C4-2B (cell line): ENCODE measurements around the gene LOXL1.

Source experiments
- ZFX ChIP-seq: fragments of 450-650 bp; IDR thresholded peaks from 2 replicates; pipeline ENCODE4 v1.6.1; 2017
- TF ChIP-seq, protein P1 (sequence below): fragments of 450-650 bp; conservative IDR thresholded peaks from 2 replicates; pipeline ENCODE4 v1.5.1; 2017; ENCODE audit warnings: mild to moderate bottlenecking

DNA sequence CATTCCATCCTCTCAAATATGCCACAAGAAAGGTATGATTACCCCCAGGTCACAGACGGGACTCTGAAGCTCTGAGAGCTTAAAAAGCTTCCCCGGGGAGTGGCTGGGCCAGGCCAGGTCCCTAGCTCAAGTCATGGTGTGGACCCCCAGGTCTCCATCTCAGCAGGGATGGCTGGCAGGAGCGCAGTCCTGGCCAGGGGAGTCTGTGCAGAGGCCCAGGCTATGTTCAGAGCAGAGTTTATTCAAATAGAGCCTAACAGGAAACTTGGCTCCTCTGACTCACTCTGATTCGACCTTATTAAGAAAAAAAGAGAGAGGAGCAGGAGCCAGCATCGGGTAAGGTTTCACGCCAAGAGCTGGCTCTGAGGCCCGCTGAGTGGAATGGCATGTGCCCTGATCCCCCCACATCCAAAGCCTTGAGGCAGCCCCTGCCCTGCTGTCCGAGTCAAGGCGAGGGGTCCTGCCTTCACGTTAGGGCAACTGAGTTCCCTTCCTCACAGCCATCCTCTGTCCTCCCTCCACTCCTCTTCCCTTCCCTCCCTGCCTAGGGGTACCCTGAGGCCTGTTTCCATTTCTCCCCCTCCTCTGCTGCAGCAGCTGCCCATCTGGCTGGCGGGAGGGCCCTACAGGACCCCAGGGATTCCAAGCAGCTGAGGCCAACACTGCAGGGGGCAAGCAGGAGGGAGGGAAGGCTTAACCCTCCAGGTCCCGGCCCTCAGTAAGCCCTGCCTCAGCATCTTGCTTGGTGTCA, 1.9 kb upstream of the LOXL1 start:
- TF ChIP-seq, protein P1, sequence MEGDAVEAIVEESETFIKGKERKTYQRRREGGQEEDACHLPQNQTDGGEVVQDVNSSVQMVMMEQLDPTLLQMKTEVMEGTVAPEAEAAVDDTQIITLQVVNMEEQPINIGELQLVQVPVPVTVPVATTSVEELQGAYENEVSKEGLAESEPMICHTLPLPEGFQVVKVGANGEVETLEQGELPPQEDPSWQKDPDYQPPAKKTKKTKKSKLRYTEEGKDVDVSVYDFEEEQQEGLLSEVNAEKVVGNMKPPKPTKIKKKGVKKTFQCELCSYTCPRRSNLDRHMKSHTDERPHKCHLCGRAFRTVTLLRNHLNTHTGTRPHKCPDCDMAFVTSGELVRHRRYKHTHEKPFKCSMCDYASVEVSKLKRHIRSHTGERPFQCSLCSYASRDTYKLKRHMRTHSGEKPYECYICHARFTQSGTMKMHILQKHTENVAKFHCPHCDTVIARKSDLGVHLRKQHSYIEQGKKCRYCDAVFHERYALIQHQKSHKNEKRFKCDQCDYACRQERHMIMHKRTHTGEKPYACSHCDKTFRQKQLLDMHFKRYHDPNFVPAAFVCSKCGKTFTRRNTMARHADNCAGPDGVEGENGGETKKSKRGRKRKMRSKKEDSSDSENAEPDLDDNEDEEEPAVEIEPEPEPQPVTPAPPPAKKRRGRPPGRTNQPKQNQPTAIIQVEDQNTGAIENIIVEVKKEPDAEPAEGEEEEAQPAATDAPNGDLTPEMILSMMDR, result no peak
- TF ChIP-seq ZFX, result no peak
